HCT116 (cell line): ENCODE results near the gene CACNG8. TPM values are rescaled to one million over a fixed set of nuclear protein-coding genes. Genes with fewer than 3 reads are reported as not detected.

ENCODE experiments used
- ATAC-seq: fragments of 200-7000 bp; cut with Tn5 transposase; 2 replicates; pipeline ENCODE4 v1.9.1; 2020; ENCODE audit warnings: mild to moderate bottlenecking, moderate library complexity
- BruUV-seq: library from RNA; stranded (reverse); fragments of 400-500 nt; replicated peaks from 2 replicates; lab custom pipeline; 2021; lab: Mats Ljungman, UMichigan
- CTCF ChIA-PET: fragments of 300-600 bp; sonication (Branson Sonifier 250); formaldehyde crosslinking; loops from one replicate; lab custom pipeline; 2021; ENCODE audit warnings: antibody characterized with exemption; lab: Charles Lee
- POLR2A ChIA-PET: fragments of 300-600, 350-600 bp; sonication (Branson Sonifier 250); formaldehyde crosslinking; loops from one replicate; lab custom pipeline; 2021; ENCODE audit warnings: antibody characterized with exemption; lab: Charles Lee
- RAD21 ChIA-PET, 2 experiments: fragments of 300-600 bp; sonication (Branson Sonifier 250); formaldehyde crosslinking; loops; one replicate each; lab custom pipeline; 2023; ENCODE audit warnings: low total read pairs in 2 of 2; ENCODE audit not compliant: uncharacterized antibody in 2 of 2, unreplicated experiment in 2 of 2, low non-redundant PET in 1 of 2; lab: Charles Lee
- DNase-seq: peaks from one replicate; pipeline ENCODE4 v3.0.0-alpha.2; 2010; ENCODE audit warnings: low read depth, low spot score
- H2AFZ ChIP-seq: fragments of 200-600 bp; shearing (Covaris generic), sonication (generic); 2 replicates; pipeline ENCODE4 v1.6.1; 2017; ENCODE audit warnings: low read depth, mixed run types, mixed read lengths, antibody characterized with exemption, low read length; ENCODE audit not compliant: poor library complexity, severe bottlenecking
- H3K27ac ChIP-seq: 2 replicates; pipeline ENCODE4 v1.5.1; 2012; ENCODE audit warnings: low read depth, low read length
- H3K27me3 ChIP-seq: fragments of 200-600 bp; sonication (generic); 2 replicates; pipeline ENCODE4 v1.6.1; 2016; ENCODE audit warnings: mixed run types, low read length, mixed read lengths; ENCODE audit not compliant: insufficient read depth
- H3K36me3 ChIP-seq, 2 experiments: fragments of 200-500 bp in 1 of 2; fragments of 200-600 bp in 1 of 2; sonication (Bioruptor generic) in 1 of 2; sonication (generic) in 1 of 2; 2 replicates each; pipeline versions ENCODE4 v1.5.1 to v1.6.1; 2014 to 2016; ENCODE audit warnings: low read length in 2 of 2, inconsistent platforms in 1 of 2, mixed read lengths in 1 of 2, mixed run types in 1 of 2; ENCODE audit not compliant: insufficient read depth in 2 of 2, control insufficient read depth in 1 of 2
- H3K4me1 ChIP-seq, 2 experiments: fragments of 200-600 bp in 1 of 2; sonication (generic) in 1 of 2; 2 replicates each; pipeline versions ENCODE4 v1.5.1 to v1.6.1; 2012 to 2017; ENCODE audit warnings: low read length in 2 of 2, inconsistent platforms in 1 of 2, mild to moderate bottlenecking in 1 of 2, mixed read lengths in 1 of 2, mixed run types in 1 of 2, moderate library complexity in 1 of 2; ENCODE audit not compliant: insufficient read depth in 2 of 2, control insufficient read depth in 1 of 2
- H3K4me2 ChIP-seq: fragments of 200-600 bp; sonication (generic); 2 replicates; pipeline ENCODE4 v1.6.1; 2017; ENCODE audit warnings: mixed run types, low read length, mixed read lengths
- H3K4me3 ChIP-seq, 2 experiments: fragments of 200-600 bp in 1 of 2; sonication (generic) in 1 of 2; replicated peaks in 1 of 2; 2 replicates each; pipeline ENCODE4 v1.5.1; 2011 to 2016; ENCODE audit warnings: low read length in 2 of 2, control low read depth in 1 of 2, low read depth in 1 of 2, mild to moderate bottlenecking in 1 of 2, mixed read lengths in 1 of 2, mixed run types in 1 of 2
- H3K79me2 ChIP-seq: fragments of 200-600 bp; sonication (generic); 2 replicates; pipeline ENCODE4 v1.6.1; 2017; ENCODE audit warnings: mild to moderate bottlenecking, mixed run types, low read length, moderate library complexity, mixed read lengths; ENCODE audit not compliant: insufficient read depth
- H3K9ac ChIP-seq: fragments of 200-600 bp; sonication (generic); 2 replicates; pipeline ENCODE4 v1.6.1; 2016; ENCODE audit warnings: low read length, mixed read lengths
- H3K9me2 ChIP-seq: fragments of 200-600 bp; sonication (generic), shearing (Covaris generic); 2 replicates; pipeline ENCODE4 v1.6.1; 2017; ENCODE audit warnings: mixed run types, mild to moderate bottlenecking, moderate library complexity; ENCODE audit not compliant: insufficient read depth
- H3K9me3 ChIP-seq, 2 experiments: fragments of 200-500 bp in 1 of 2; fragments of 200-600 bp in 1 of 2; sonication (Bioruptor generic) in 1 of 2; sonication (generic) in 1 of 2; 2 replicates each; pipeline ENCODE4 v1.6.1; 2014 to 2017; ENCODE audit warnings: low read length in 2 of 2, mixed read lengths in 2 of 2, inconsistent platforms in 1 of 2, low read depth in 1 of 2, mild to moderate bottlenecking in 1 of 2, mixed run types in 1 of 2, moderate library complexity in 1 of 2; ENCODE audit not compliant: control insufficient read depth in 1 of 2, insufficient read depth in 1 of 2
- H4K20me1 ChIP-seq: fragments of 200-600 bp; sonication (generic), shearing (Covaris generic); 2 replicates; pipeline ENCODE4 v1.6.1; 2017; ENCODE audit warnings: mixed run types, mild to moderate bottlenecking, moderate library complexity; ENCODE audit not compliant: insufficient read depth
- CBX3 ChIP-seq: IDR thresholded peaks from 2 replicates; pipeline ENCODE4 v1.6.1; 2012; ENCODE audit warnings: low read depth
- EZH2 ChIP-seq: fragments of 200-600 bp; sonication (generic); IDR thresholded peaks from 2 replicates; pipeline ENCODE4 v1.6.1; 2017; ENCODE audit warnings: antibody characterized with exemption, mixed run types
- RAD21 ChIP-seq: IDR thresholded peaks from 2 replicates; pipeline ENCODE4 v1.6.1; 2012; ENCODE audit warnings: low read depth, mild to moderate bottlenecking
- TCF7L2 ChIP-seq: IDR thresholded peaks from 2 replicates; pipeline ENCODE4 v1.7.0; 2011; ENCODE audit warnings: borderline replicate concordance, inconsistent platforms; ENCODE audit not compliant: insufficient read depth, insufficient read length; ENCODE audit errors: extremely low read depth
- ZNF274 ChIP-seq: fragments of 200-500 bp; sonication (Bioruptor generic); IDR thresholded peaks from 2 replicates; pipeline ENCODE4 v1.6.1; 2014; ENCODE audit warnings: mild to moderate bottlenecking, low read depth, low read length, inconsistent platforms
- intact Hi-C: fragments of 100-400 bp; cut with micrococcal nuclease; formaldehyde crosslinking; loops from 2 replicates; pipeline ENCODE4 v1.10.0; 2022
- total RNA-seq: library from RNA; stranded (reverse); gene quantifications from one replicate; pipeline ENCODE4 v1.2.1, GENCODE V29; 2021; ENCODE audit not compliant: unreplicated experiment
- TF ChIP-seq, protein P1 (sequence below), 3 experiments: fragments of 200-600 bp in 1 of 3; sonication (generic) in 1 of 3; IDR thresholded peaks in 2 of 3; conservative IDR thresholded peaks in 1 of 3; 2 replicates each; pipeline ENCODE4 v1.5.1; 2012 to 2017; ENCODE audit warnings: low read depth in 2 of 3, low read length in 2 of 3, antibody characterized with exemption in 1 of 3, borderline replicate concordance in 1 of 3, control low read depth in 1 of 3, mild to moderate bottlenecking in 1 of 3, mixed read lengths in 1 of 3, mixed run types in 1 of 3, moderate library complexity in 1 of 3; ENCODE audit not compliant: insufficient read depth in 1 of 3
- TF ChIP-seq, protein P2 (sequence below): IDR thresholded peaks from 2 replicates; pipeline ENCODE4 v1.6.1; 2012

Gene CACNG8
- total RNA-seq, 1 experiment from 2014 or later: 0.93 TPM

DNA sequence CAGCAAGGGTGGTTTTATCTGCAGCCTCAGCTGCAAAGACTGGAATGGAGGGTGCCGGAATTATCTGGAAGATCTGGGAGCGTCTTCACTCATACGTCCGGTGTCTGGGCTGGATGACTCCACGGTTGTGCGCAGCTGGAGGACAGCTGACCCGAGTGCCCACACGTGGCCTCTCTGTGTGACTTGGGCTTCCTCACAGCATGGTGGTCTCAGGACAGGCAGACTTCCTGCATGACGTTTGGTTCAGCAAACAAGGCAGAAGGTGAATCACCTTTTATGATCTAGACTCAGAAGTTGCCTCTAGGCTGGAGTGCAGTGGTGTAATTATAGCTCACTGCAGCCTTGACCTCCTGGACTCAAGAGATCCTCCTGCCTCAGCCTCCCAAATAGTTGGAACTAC is 61.9 kb downstream of the CACNG8 start:
- H3K27me3 ChIP-seq: no peaks in the 10 kb centered on the region
- intact Hi-C loops: loop anchor here (1.0 to 5.0 kb wide), 4 partner anchors 117 to 231 kb away; partner anchors contain the start of gene CACNG7
- no peaks in the 10 kb centered on the region for H3K9me2 ChIP-seq
- H3K9me3 ChIP-seq: no peaks in the 10 kb centered on the region
- H3K4me1 ChIP-seq: peaks cover 10 to 22% of the 10 kb centered on the region in 2 experiments
- CTCF ChIA-PET: interaction anchor here (0.7 to 4.9 kb wide), 12 partner anchors 43 to 243 kb away, joined by 3 to 60 read pairs (median 6); partner anchors contain the start of genes CNOT3 and MYADM
- no TSS peak for BruUV-seq
- no peak overlapping the region for H3K4me2 ChIP-seq
- H3K36me3 ChIP-seq: no peaks in the 10 kb centered on the region
- ATAC-seq: no peak
- DNase-seq: no peak
- no peak overlapping the region for H3K27ac ChIP-seq
- POLR2A ChIA-PET: interaction anchor here (1.2 to 1.3 kb wide), 2 partner anchors 157 to 182 kb away, joined by 3 read pairs; partner anchors contain the start of gene MYADM
- RAD21 ChIA-PET: interaction anchor here in 1 of 2 experiments (1.5 kb wide), 1 partner anchor 44 kb away, joined by 4 read pairs; no protein-coding TSS in a partner anchor
- H3K4me3 ChIP-seq: no peak overlapping the region
- H3K9ac ChIP-seq: no peak overlapping the region
- no peak overlapping the region for H2AFZ ChIP-seq
- no peaks in the 10 kb centered on the region for H3K79me2 ChIP-seq
- no peak for TF ChIP-seq RAD21
- no peaks in the 10 kb centered on the region for H4K20me1 ChIP-seq

DNA sequence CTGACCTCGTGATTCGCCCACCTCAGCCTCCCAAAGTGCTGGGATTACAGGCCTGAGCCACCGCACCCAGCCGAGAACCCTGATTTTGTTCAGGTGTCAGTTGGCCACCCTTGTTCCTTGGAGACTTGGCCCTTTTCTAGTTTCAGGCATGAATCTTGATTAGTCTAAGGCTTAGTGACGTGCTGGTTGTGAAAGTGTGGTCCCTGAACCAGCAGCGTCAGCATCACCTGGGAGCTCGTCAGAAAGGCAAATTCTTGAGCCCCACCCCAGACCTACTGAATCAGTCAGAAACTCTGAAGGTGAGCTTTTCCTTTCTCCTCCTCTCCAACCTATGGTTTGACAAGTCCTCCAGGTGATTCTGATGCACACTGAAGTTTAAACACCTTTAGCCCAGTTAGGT is 63.9 kb downstream of the CACNG8 start:
- Histone ChIP-seq H3K4me3 (no peak overlapping the region), H2AFZ (no peak overlapping the region), H3K9ac (no peak overlapping the region), H3K36me3 (no peaks in the 10 kb centered on the region), H3K27ac (no peak overlapping the region), H3K9me2 (no peaks in the 10 kb centered on the region), H3K79me2 (no peaks in the 10 kb centered on the region), H3K27me3 (no peaks in the 10 kb centered on the region), H3K4me1 (peaks cover 0 to 12% of the 10 kb centered on the region in 2 experiments; a peak in 2 of 4 replicates), H3K4me2 (no peak overlapping the region), H4K20me1 (no peaks in the 10 kb centered on the region), H3K9me3 (no peaks in the 10 kb centered on the region)
- ATAC-seq (no peak), DNase-seq (no peak)
- ChIA-PET POLR2A (no interaction called here), RAD21 (no interaction called here), CTCF (interaction anchor here (0.6 to 4.9 kb wide), 3 partner anchors 128 to 217 kb away, joined by 3 to 60 read pairs (median 4); no protein-coding TSS in a partner anchor)
- TF ChIP-seq, protein P1, sequence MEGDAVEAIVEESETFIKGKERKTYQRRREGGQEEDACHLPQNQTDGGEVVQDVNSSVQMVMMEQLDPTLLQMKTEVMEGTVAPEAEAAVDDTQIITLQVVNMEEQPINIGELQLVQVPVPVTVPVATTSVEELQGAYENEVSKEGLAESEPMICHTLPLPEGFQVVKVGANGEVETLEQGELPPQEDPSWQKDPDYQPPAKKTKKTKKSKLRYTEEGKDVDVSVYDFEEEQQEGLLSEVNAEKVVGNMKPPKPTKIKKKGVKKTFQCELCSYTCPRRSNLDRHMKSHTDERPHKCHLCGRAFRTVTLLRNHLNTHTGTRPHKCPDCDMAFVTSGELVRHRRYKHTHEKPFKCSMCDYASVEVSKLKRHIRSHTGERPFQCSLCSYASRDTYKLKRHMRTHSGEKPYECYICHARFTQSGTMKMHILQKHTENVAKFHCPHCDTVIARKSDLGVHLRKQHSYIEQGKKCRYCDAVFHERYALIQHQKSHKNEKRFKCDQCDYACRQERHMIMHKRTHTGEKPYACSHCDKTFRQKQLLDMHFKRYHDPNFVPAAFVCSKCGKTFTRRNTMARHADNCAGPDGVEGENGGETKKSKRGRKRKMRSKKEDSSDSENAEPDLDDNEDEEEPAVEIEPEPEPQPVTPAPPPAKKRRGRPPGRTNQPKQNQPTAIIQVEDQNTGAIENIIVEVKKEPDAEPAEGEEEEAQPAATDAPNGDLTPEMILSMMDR (IDR thresholded peaks at IDR 0.05 in 2 of 3, conservative IDR thresholded peaks at IDR 0.05 in 1 of 3; ENCODE audit: borderline replicate concordance in 1 of 3, insufficient read depth in 1 of 3, low read depth in 2 of 3, low read length in 2 of 3): no peak
- TF ChIP-seq CBX3: no peak
- TF ChIP-seq ZNF274: no peak
- TF ChIP-seq, protein P2, sequence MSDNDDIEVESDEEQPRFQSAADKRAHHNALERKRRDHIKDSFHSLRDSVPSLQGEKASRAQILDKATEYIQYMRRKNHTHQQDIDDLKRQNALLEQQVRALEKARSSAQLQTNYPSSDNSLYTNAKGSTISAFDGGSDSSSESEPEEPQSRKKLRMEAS: no peak
- no peak for TF ChIP-seq TCF7L2
- TF ChIP-seq EZH2: no peak
- intact Hi-C loops: no loop called here
- no TSS peak for BruUV-seq
